SU-DHL-6 (cell line): Measurements from ENCODE around the gene TRIM29.

Experiments used
- CTCF ChIP-seq: fragments of 200-600 bp; sonication (generic); IDR thresholded peaks from one replicate; pipeline ENCODE4 v1.5.1; 2017; ENCODE audit warnings: antibody characterized with exemption, mild to moderate bottlenecking, low read length, moderate library complexity; ENCODE audit not compliant: insufficient read depth, poor library complexity, severe bottlenecking
- EZH2phosphoT487 ChIP-seq: fragments of 200-600 bp; sonication (generic), shearing (Covaris generic); conservative IDR thresholded peaks from 2 replicates; pipeline ENCODE4 v1.6.1; 2018; ENCODE audit warnings: mild to moderate bottlenecking, antibody characterized with exemption, low read length, moderate library complexity, mixed read lengths

- TF ChIP-seq CTCF: no peak
- TF ChIP-seq EZH2phosphoT487: no peak
These were observed 47.2 kb upstream of the TRIM29 start for GRCh38 chr11:120184946-120185705.
